ENCODE measurements around the gene ZNF184.
"Not testable (repeated sequence)": the region's sequence is repeated elsewhere in the genome, so short reads cannot be mapped to it uniquely, and the experiment has no call there.

Gene ZNF184

GRCh38 chr6:27426045-27426620 lies 46.8 kb downstream of the ZNF184 start:
- no peaks in the 10 kb centered on the region for H3K4me1 ChIP-seq (ENCODE audit: insufficient read depth, low read length, severe bottlenecking)
- H3K4me3 ChIP-seq (ENCODE audit: low read depth, low read length, poor library complexity, severe bottlenecking) = no peak overlapping the region
- TF ChIP-seq CTCF (IDR thresholded peaks at IDR 0.05; ENCODE audit: low read length) (no peak), EZH2 (IDR thresholded peaks at IDR 0.05; ENCODE audit: borderline replicate concordance, low read length) (no peak)
- H2AFZ ChIP-seq (ENCODE audit: low read length) = no peak overlapping the region
- no peaks in the 10 kb centered on the region for H3F3A ChIP-seq (ENCODE audit: insufficient read depth, low read length)
- H3K9me2 ChIP-seq (ENCODE audit: low read depth, low read length) = no peaks in the 10 kb centered on the region
- H3K9ac ChIP-seq (ENCODE audit: low read length) = no peak overlapping the region
- no peaks in the 10 kb centered on the region for H3K36me3 ChIP-seq (ENCODE audit: insufficient read depth, low read length)
- H3K79me2 ChIP-seq (ENCODE audit: insufficient read depth, low read length) = no peaks in the 10 kb centered on the region
- H3K27ac ChIP-seq (ENCODE audit: low read depth, low read length, poor library complexity, severe bottlenecking) = no peak overlapping the region
- no peaks in the 10 kb centered on the region for H3K27me3 ChIP-seq (ENCODE audit: insufficient read depth, low read length)
- no peaks in the 10 kb centered on the region for H4K20me1 ChIP-seq (ENCODE audit: insufficient read depth, low read length)
- H3K9me3 ChIP-seq (ENCODE audit: low read length) = no peaks in the 10 kb centered on the region; the same call in 1 of the 2 replicates
- H3K4me2 ChIP-seq (ENCODE audit: low read length) = no peak overlapping the region

GRCh38 chr6:27424851-27425250 lies 48.1 kb downstream of the ZNF184 start:
- H3K4me1 ChIP-seq (ENCODE audit: insufficient read depth, low read length, severe bottlenecking); H3F3A ChIP-seq (ENCODE audit: insufficient read depth, low read length); H3K4me3 ChIP-seq (ENCODE audit: low read depth, low read length, poor library complexity, severe bottlenecking); H3K9me3 ChIP-seq (ENCODE audit: low read length); H3K4me2 ChIP-seq (ENCODE audit: low read length); H3K27ac ChIP-seq (ENCODE audit: low read depth, low read length, poor library complexity, severe bottlenecking); H3K9ac ChIP-seq (ENCODE audit: low read length); H3K9me2 ChIP-seq (ENCODE audit: low read depth, low read length); H3K36me3 ChIP-seq (ENCODE audit: insufficient read depth, low read length); H4K20me1 ChIP-seq (ENCODE audit: insufficient read depth, low read length); H3K27me3 ChIP-seq (ENCODE audit: insufficient read depth, low read length); H3K79me2 ChIP-seq (ENCODE audit: insufficient read depth, low read length); H2AFZ ChIP-seq (ENCODE audit: low read length): not testable (repeated sequence)

- Histone ChIP-seq H3K36me3 (ENCODE audit: insufficient read depth, low read length) (no peaks in the 10 kb centered on the region), H3F3A (ENCODE audit: insufficient read depth, low read length) (no peaks in the 10 kb centered on the region), H3K4me2 (ENCODE audit: low read length) (no peak overlapping the region), H3K4me3 (ENCODE audit: low read depth, low read length, poor library complexity, severe bottlenecking) (no peak overlapping the region), H2AFZ (ENCODE audit: low read length) (no peak overlapping the region), H3K27ac (ENCODE audit: low read depth, low read length, poor library complexity, severe bottlenecking) (no peak overlapping the region), H3K9ac (ENCODE audit: low read length) (no peak overlapping the region), H4K20me1 (ENCODE audit: insufficient read depth, low read length) (no peaks in the 10 kb centered on the region), H3K27me3 (ENCODE audit: insufficient read depth, low read length) (no peaks in the 10 kb centered on the region), H3K9me3 (ENCODE audit: low read length) (peaks cover 2% of the 10 kb centered on the region), H3K9me2 (ENCODE audit: low read depth, low read length) (no peaks in the 10 kb centered on the region), H3K79me2 (ENCODE audit: insufficient read depth, low read length) (no peaks in the 10 kb centered on the region), H3K4me1 (ENCODE audit: insufficient read depth, low read length, severe bottlenecking) (no peaks in the 10 kb centered on the region)
- TF ChIP-seq EZH2 (IDR thresholded peaks at IDR 0.05; ENCODE audit: borderline replicate concordance, low read length) (no peak), CTCF (IDR thresholded peaks at IDR 0.05; ENCODE audit: low read length) (no peak)
Measured at GRCh38 chr6:27422651-27423332, 50.1 kb downstream of the ZNF184 start.

GRCh38 chr6:27419363-27419762 lies 53.5 kb downstream of the ZNF184 start:
- Histone ChIP-seq H2AFZ (ENCODE audit: low read length) (no peak overlapping the region), H3K9me2 (ENCODE audit: low read depth, low read length) (no peaks in the 10 kb centered on the region), H3K9ac (ENCODE audit: low read length) (no peak overlapping the region), H4K20me1 (ENCODE audit: insufficient read depth, low read length) (no peaks in the 10 kb centered on the region), H3K4me1 (ENCODE audit: insufficient read depth, low read length, severe bottlenecking) (no peaks in the 10 kb centered on the region), H3K27me3 (ENCODE audit: insufficient read depth, low read length) (no peaks in the 10 kb centered on the region), H3K36me3 (ENCODE audit: insufficient read depth, low read length) (no peaks in the 10 kb centered on the region), H3K4me3 (ENCODE audit: low read depth, low read length, poor library complexity, severe bottlenecking) (no peak overlapping the region), H3K4me2 (ENCODE audit: low read length) (no peak overlapping the region), H3F3A (ENCODE audit: insufficient read depth, low read length) (no peaks in the 10 kb centered on the region), H3K79me2 (ENCODE audit: insufficient read depth, low read length) (no peaks in the 10 kb centered on the region), H3K27ac (ENCODE audit: low read depth, low read length, poor library complexity, severe bottlenecking) (no peak overlapping the region), H3K9me3 (ENCODE audit: low read length) (peaks cover 4% of the 10 kb centered on the region)
- TF ChIP-seq EZH2 (IDR thresholded peaks at IDR 0.05; ENCODE audit: borderline replicate concordance, low read length) = no peak
- TF ChIP-seq CTCF (IDR thresholded peaks at IDR 0.05; ENCODE audit: low read length) = no peak

Data from OCI-LY1 (cell line).